ENCODE results near the gene PLCG2. TPM values are rescaled to one million over a fixed set of nuclear protein-coding genes. Genes with fewer than 3 reads are reported as not detected.

PLCG2 gene
- total and polyA plus RNA-seq, 2 donors from 2014 or later, result 50.7 to 55.6 TPM

- H3K36me3 ChIP-seq (ENCODE audit: control insufficient read depth in 2 of 3, insufficient read depth in 3 of 3, low read length in 3 of 3), result peaks cover 0 to 30% (median 24%) of the 10 kb centered on the region in 3 donors
- FAIRE-seq, result no peak
These were observed 157.3 kb downstream of the PLCG2 start for GRCh38 chr16:81936209-81937000.

GRCh38 chr16:81937305-81938038 is 158.4 kb downstream of the PLCG2 start:
- DNase-seq, result peak in 3 of 5 donors; percentile 21 to 56 (median 55)

More at GRCh38 chr16:81936209-81937000, 157.3 kb downstream of the PLCG2 start:
- Histone ChIP-seq H3K4me3 (ENCODE audit: low read length in 3 of 3) (no peak overlapping the region), H3K9me3 (ENCODE audit: control insufficient read depth in 2 of 3, insufficient read depth in 1 of 3, low read length in 3 of 3) (no peaks in the 10 kb centered on the region), H3K4me1 (ENCODE audit: control insufficient read depth in 2 of 3, insufficient read depth in 2 of 3, low read depth in 1 of 3, low read length in 3 of 3) (no peaks in the 10 kb centered on the region), H3K27me3 (ENCODE audit: control insufficient read depth, insufficient read depth, low read length) (no peaks in the 10 kb centered on the region), H3K9ac (ENCODE audit: low read length in 3 of 3) (no peak overlapping the region), H3K27ac (ENCODE audit: low read depth in 2 of 2, low read length in 2 of 2) (no peak overlapping the region)
- no peak for TF ChIP-seq CTCF (IDR thresholded peaks at IDR 0.05; ENCODE audit: borderline replicate concordance, extremely low read depth, insufficient read depth)
- intact Hi-C loops (cut with DNase I), result no loop called here
- DNase-seq, result no peak

DNA sequence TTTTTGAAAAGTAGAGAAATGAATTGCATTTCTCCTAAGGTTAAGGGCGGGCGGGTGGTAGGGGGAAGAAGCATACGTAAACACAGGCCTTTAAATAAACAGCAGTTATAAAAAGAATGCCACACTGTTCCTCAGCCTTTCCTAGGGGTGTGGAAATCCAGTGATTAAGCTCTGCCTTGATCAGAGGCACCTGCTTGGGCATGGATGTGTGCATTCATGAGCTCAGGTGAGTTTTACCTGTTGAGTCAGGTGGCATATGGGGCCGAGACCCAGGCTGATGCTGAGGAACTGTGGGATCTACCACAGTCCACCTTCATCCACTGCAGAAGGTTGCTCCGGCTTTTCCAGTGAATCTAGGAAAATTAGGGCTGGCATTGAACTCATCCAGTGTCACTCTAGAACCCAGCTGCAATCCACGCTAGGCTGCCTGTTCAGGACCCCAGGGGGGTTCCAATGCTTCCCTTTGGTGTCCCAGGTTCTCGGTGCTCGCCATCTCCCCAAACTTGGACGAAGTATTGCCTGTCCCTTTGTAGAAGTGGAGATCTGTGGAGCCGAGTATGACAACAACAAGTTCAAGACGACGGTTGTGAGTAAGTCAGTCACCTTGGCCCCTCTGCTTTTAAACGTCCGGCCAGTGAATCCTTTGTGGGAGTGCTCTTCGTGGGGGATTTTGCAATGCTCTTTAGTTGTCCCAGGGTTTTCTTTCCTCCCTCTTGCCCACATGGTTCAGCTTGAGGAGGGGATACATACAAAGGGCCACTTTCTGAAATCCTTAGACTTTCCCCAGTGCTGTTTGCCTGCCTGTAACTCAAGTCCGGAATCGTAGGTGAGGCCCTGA is 159.5 kb downstream of the PLCG2 start:
- H3K36me3 ChIP-seq (ENCODE audit: control insufficient read depth in 2 of 3, insufficient read depth in 3 of 3, low read length in 3 of 3), result peaks cover 0 to 28% (median 18%) of the 10 kb centered on the region in 3 donors
- no peak overlapping the region for H3K27ac ChIP-seq (ENCODE audit: low read depth in 2 of 2, low read length in 2 of 2)
- FAIRE-seq (no peak), DNase-seq (no peak)
- no peaks in the 10 kb centered on the region for H3K4me1 ChIP-seq (ENCODE audit: control insufficient read depth in 2 of 3, insufficient read depth in 2 of 3, low read depth in 1 of 3, low read length in 3 of 3)
- H3K9ac ChIP-seq (ENCODE audit: low read length in 3 of 3), result no peak overlapping the region
- no peak overlapping the region for H3K4me3 ChIP-seq (ENCODE audit: low read length in 3 of 3)
- no peaks in the 10 kb centered on the region for H3K9me3 ChIP-seq (ENCODE audit: control insufficient read depth in 2 of 3, insufficient read depth in 1 of 3, low read length in 3 of 3)
- intact Hi-C loops (cut with DNase I), result no loop called here
- no peaks in the 10 kb centered on the region for H3K27me3 ChIP-seq (ENCODE audit: control insufficient read depth, insufficient read depth, low read length)
- TF ChIP-seq CTCF (IDR thresholded peaks at IDR 0.05; ENCODE audit: borderline replicate concordance, extremely low read depth, insufficient read depth), result no peak

More at GRCh38 chr16:81937305-81938038, 158.4 kb downstream of the PLCG2 start:
- Histone ChIP-seq H3K4me1 (ENCODE audit: control insufficient read depth in 2 of 3, insufficient read depth in 2 of 3, low read depth in 1 of 3, low read length in 3 of 3) (no peaks in the 10 kb centered on the region), H3K27me3 (ENCODE audit: control insufficient read depth, insufficient read depth, low read length) (no peaks in the 10 kb centered on the region), H3K4me3 (ENCODE audit: low read length in 3 of 3) (no peak overlapping the region), H3K27ac (ENCODE audit: low read depth in 2 of 2, low read length in 2 of 2) (no peak overlapping the region), H3K9ac (ENCODE audit: low read length in 3 of 3) (no peak overlapping the region), H3K9me3 (ENCODE audit: control insufficient read depth in 2 of 3, insufficient read depth in 1 of 3, low read length in 3 of 3) (no peaks in the 10 kb centered on the region), H3K36me3 (ENCODE audit: control insufficient read depth in 2 of 3, insufficient read depth in 3 of 3, low read length in 3 of 3) (peaks cover 0 to 30% (median 22%) of the 10 kb centered on the region in 3 donors)
- no peak for TF ChIP-seq CTCF (IDR thresholded peaks at IDR 0.05; ENCODE audit: borderline replicate concordance, extremely low read depth, insufficient read depth)
- FAIRE-seq, result no peak
- intact Hi-C loops (cut with DNase I), result no loop called here

All from kidney (tissue), 14 donors.